GM18909 (cell line): ENCODE measurements around the gene CENPP.

Experiments used
- ATAC-seq: cut with Tn5 transposase; IDR thresholded peaks from one replicate; pipeline ENCODE4 v1.9.1; 2021; ENCODE audit warnings: mild to moderate bottlenecking; ENCODE audit not compliant: unreplicated experiment, poor library complexity

The CENPP gene

GRCh38 chr9:92647671-92648473 is 322.1 kb downstream of the CENPP start:
- no peak for ATAC-seq

DNA sequence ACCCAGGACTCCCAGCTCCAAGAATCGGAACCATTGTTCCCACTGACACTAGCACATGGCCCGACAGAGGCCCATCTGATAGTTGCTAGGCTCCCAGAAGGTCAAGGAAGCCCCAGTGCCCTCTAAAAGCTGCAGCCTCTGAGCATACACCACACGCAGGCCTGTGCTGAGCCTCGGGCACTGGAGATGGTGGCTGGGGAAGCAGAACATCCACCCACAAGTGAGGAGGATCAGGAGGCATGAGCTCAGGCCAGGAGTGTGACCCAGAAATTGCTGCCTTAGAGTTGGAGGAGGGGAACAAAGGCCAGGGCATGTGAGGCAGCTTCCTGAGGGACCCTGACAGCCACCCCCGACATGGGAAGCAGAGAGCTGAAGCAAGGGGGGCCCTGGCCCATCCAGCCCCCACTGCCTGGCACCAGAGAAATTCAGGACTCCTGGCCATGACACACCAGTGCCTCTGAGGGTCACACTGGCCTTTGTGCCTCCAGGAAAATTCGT is 322.8 kb downstream of the CENPP start:
- ATAC-seq = no peak

GRCh38 chr9:92649007-92649406 is 323.3 kb downstream of the CENPP start:
- ATAC-seq = no peak

DNA sequence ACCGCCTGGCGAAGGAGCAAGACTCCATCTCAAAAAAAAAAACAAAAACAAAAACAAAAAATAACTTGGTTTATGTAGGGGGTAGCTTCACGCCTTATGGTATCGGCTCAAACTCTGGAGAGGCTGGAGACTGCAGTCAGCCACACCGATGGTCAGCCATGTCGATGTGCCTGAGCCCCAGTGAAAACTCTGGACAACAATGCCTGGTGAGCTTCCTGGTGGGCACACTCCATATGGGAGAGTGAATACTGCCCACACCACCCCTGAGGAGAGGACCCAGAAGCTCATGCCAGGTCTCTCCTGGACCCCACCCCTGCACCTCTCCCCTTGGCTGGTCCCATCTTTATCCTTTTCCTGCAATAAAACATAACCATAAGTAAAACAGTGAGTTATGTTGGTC is 324.5 kb downstream of the CENPP start:
- no peak for ATAC-seq

DNA sequence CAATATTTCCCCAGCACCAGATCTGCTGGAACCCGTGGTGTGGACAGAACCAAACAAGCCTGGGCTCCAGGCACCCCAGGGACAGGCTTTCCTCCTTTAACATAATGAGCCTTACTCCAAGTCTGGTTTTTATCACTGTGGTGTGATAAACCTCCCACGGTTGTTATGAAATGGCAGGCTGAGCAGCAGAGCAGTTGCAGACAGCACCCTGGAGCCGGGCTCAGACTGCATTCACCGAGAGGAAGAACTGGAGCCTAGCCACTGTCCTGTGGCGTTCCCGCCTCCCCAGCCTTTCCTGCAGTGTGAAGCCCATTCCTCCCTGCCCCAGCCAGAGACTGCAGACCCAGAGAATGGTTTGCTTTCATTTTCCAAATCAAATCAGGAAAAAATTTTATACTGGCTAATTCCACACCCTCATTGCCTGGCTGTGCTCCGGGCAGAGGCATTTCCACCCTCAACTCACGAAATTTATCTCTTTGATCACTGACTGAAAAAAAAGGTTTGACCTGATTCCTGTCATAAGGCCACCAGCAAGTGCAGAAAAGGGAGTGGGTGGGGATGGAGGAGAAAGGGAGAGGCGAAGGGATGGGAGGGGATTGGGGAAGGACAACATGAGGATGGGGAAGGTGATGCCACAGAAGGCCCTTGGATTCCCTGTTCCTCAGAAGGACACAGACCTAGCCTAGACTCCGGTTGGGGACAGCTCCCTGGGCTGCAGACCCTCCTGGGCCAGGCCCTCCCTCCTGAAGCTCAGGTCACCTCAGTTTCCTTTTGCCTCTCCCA is 325.3 kb downstream of the CENPP start:
- ATAC-seq = no peak

- ATAC-seq = no peak
Measured at GRCh38 chr9:92652461-92652860, 326.7 kb downstream of the CENPP start.

DNA sequence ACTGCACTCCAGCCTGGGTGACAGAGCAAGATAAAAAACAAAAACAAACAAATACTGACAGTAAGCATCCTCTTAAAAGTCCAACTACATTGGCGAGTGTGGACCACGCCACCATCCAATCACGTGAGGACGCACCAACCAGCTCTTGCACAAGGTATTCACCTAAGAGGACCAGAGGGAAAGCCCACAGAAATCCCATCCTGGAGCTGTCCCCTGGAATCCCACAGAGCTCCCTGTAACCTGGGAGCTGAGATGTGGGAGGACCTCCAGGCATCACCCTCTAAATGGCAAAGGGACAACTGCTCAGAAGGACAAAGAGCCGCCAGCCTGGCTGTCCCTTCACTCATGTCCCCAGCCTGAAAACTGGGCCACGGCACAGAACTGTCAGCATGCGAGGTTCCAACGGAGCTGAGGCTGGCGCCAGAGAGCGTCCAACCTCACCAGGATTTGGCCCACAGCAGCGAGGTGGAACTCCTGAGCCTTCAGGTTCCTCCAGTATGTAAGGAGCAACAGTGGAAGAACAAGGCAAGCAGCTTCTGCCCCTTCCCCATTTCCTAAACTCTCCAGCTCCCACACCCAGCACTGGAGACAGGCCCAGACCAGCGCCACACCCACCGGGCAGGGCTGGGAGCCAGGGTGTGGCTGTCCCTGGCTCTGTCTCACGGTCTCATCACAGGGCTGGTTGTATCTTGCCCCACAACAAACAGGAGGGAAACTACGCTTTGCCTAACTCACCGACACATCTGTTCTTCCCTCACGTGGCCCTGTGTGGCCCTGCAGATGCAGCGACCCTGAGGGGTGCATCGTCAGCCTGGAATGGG is 328.9 kb downstream of the CENPP start:
- no peak for ATAC-seq

DNA sequence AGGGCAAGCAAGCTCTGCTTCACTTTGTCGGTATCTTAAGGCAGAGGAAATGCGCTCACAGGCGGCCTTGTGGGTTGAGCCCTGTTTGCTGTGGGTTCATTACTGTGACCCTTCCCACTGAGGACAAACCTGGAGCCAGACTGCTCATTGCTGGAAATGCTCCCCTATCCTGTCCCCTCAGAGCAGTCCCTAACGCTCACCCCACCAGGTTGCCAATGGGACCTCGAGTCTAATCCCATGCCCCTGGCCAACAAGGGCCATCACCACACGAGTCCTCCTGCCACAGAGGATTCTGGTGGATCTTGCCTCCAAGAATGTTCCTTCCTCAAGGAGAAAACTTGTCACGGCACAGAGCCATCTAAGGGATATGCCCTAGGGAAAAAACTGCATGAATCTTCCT is 329.6 kb downstream of the CENPP start:
- ATAC-seq = no peak

DNA sequence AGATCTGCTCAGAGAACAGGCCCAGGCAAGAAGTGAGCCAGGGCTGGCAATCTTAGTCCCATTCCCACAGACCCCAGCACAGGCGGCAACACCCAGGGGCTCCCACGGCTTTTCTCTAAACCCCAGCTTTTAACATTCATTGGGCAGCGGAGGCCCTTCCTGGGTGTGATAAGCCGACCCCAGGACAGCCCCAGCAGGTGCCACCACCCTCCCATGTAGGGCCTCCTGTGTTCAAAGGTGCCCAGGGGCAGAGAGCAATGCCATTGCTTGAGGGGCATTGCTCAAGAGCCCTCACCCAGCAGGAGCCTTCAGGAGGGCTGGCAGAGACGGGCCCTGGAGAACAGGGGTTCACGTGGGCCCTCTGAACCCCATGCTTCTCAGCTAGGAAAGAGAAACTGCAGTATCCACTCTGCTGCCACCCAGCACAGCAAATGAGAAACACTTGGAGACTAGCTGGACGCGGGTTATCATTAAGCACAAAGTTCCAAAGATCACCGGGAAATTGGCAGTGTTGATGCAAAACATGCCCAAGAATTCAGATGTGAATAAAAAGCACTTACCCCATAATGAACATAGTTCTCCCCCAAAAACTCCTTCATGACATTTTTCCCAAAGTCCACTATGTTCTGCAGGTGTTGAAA is 330.3 kb downstream of the CENPP start:
- no peak for ATAC-seq

- no peak for ATAC-seq
Measured at GRCh38 chr9:92656537-92656925, 330.8 kb downstream of the CENPP start.

- ATAC-seq = no peak
Measured at GRCh38 chr9:92657296-92658094, 331.7 kb downstream of the CENPP start.

DNA sequence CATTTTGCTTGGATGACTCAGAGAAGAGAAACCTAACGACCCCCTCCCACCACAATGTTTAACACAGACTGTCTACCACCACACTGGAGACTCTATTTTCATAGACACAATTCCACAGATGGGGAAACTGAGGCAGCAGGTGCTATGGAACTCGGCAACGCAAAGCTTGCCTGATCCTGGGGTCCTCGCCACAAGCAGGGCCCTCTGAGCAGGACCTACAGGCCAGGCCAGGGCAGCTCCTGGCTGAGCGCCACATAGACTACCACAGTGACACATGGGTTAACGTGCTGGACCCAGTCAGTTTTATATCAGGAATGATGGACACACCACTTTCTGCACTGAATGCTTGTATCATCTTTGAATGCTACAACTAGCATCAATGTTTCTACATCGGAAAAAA is 332.4 kb downstream of the CENPP start:
- ATAC-seq = no peak

DNA sequence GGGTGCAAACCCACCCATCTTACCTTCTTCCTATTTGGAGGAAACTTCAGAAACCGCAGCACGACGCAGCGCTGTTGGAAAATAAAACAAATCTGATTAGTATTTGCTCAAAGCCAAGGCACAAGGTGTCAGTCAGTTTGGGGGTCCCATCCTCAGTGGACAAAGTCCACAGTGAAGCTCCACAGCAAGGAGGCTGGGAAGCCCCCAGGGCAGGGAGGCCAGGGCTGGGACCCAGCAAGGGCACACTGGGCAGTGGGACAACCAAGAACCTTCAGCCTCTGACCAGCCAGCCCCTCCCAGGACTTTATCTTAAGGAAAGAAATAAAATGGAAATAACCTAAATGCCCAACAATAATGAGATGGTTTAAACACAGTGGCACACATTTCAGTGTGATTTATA is 332.9 kb downstream of the CENPP start:
- no peak for ATAC-seq

- no peak for ATAC-seq
Measured at GRCh38 chr9:92659601-92660000, 333.8 kb downstream of the CENPP start.

- no peak for ATAC-seq
Measured at GRCh38 chr9:92660266-92660665, 334.5 kb downstream of the CENPP start.

DNA sequence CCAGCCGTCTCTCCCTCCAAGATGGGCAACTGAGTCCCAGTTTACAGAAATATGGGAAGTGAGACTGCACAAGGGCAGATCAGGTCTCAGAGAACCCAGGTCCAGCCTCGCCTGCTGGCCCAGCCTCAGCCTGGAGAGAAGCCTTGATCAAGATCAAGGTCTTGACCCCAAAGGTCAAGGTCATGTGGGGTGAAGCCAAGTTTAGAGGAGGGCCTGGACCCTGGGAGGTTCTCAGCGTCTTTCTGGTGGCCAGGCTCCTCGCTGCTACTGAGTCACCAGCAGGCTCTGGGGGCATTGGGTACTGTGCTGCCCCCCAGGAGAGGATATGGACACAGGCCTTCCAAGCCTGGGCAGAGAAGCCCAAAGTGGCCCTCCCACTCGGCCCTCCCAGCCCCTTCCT is 335.4 kb downstream of the CENPP start:
- no peak for ATAC-seq

DNA sequence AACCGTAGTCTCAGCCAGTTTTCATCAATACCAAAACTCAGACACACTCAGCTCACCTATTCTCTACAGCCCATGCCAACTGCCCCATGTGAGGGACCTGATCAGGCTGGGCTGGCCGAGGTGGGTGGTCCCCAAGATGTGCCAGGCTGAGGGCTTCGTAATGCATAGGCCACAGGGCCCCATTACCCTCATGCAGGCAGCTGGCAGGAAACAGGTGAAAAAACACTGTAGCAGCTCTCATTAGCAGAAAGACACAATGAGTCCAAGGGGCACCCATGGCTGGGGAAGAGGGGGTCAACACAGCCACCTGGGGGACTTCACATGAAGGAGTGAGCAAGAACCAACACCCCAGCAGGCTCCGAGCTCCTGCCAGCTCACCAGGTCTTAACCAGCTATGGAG is 336.0 kb downstream of the CENPP start:
- no peak for ATAC-seq

DNA sequence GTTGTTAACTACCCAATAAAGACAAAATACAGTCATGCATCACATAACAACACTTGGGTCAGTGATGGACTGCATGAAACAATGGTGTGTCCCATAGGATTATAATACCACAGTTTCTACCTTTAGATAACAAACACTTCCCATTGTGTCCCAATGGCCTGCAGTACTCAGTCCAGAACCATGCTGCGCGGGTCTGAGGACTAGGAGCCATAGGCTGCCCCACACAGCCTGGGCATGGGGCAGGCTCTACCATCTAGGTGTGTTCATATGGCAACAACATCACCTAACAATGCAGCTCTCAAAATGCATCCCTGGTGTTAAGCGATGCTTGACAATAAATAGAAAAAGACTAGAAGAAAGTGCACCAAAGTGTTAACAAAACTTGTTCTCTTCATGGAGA is 337.4 kb downstream of the CENPP start:
- ATAC-seq = no peak

DNA sequence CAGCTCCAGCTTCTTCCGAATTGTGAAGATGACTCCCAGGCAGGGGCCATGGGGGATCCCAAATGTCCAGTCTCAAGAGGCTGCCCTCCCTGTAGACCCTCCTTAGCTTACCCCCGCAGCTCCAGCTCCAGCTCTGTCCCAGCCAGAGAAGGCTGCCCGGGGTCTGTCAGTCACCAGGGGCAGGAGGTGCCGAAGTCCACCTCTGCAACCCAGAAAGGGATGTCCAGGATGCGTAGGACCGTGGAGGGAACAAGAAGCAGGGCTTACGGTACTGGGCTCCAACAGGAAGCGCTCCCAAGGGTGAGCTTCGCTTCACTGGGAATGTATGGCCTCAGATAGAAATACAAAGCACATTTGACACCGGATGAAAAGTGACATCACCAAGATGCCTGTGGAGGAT is 338.2 kb downstream of the CENPP start:
- ATAC-seq = no peak
